K562 (cell line): ENCODE measurements around the gene ARL8A. TPM values are rescaled to one million over a fixed set of nuclear protein-coding genes. Genes with fewer than 3 reads are reported as not detected.

ENCODE experiments used
- ARID1B ChIP-seq: fragments of 450-650 bp; IDR thresholded peaks from 2 replicates; pipeline ENCODE4 v1.6.1; 2016; ENCODE audit warnings: antibody characterized with exemption, mild to moderate bottlenecking, inconsistent platforms
- GABPA ChIP-seq: fragments of 200-800 bp; sonication (Bioruptor generic); conservative IDR thresholded peaks from 2 replicates; pipeline ENCODE4 v1.6.1; 2016; ENCODE audit warnings: low read depth, missing genetic modification characterization, missing compliant biosample characterization
- GATAD2A ChIP-seq: fragments of 450-650 bp; IDR thresholded peaks from 2 replicates; pipeline ENCODE4 v1.6.1; 2017
- KDM5B ChIP-seq: fragments of 200-600 bp; sonication (generic); IDR thresholded peaks from 2 replicates; pipeline ENCODE4 v1.6.1; 2012; ENCODE audit warnings: low read depth, mild to moderate bottlenecking, moderate library complexity, low read length, control low read depth, inconsistent platforms; ENCODE audit not compliant: insufficient replicate concordance
- NONO ChIP-seq, 2 experiments: fragments of 200-400 bp in 1 of 2; fragments of 450-650 bp in 1 of 2; formaldehyde crosslinking in 1 of 2; IDR thresholded peaks; 2 replicates each; pipeline ENCODE4 v1.6.1; 2017; ENCODE audit warnings: low read depth in 2 of 2, mild to moderate bottlenecking in 2 of 2, moderate library complexity in 2 of 2, low read length in 1 of 2
- RBFOX2 ChIP-seq: fragments of 200-400 bp; formaldehyde crosslinking; IDR thresholded peaks from 2 replicates; pipeline ENCODE4 v1.6.1; 2017; ENCODE audit warnings: low read depth, mild to moderate bottlenecking, low read length, moderate library complexity
- SMAD1 ChIP-seq: fragments of 150-350 bp; IDR thresholded peaks from 2 replicates; pipeline ENCODE4 v1.6.1; 2014; ENCODE audit warnings: low read length, low read depth; ENCODE audit not compliant: partially characterized antibody
- SUPT5H ChIP-seq: fragments of 450-650 bp; IDR thresholded peaks from 2 replicates; pipeline ENCODE4 v1.6.1; 2016
- TFAP4 ChIP-seq: sonication (generic); formaldehyde crosslinking; IDR thresholded peaks from 2 replicates; pipeline ENCODE4 v1.8.0; 2022; ENCODE audit warnings: missing genetic modification reagents, mild to moderate bottlenecking, moderate library complexity, borderline replicate concordance
- ZNF408 ChIP-seq: fragments of 250-450 bp; sonication (Bioruptor Pico); IDR thresholded peaks from 2 replicates; pipeline ENCODE4 v1.4.0; 2020; ENCODE audit warnings: low read depth, mild to moderate bottlenecking, moderate library complexity
- polyA plus RNA-seq, 8 experiments: library from polyadenylated mRNA; depleted of rRNA in 4 of 8; stranded (reverse) in 5 of 8; unstranded in 3 of 8; fragments of >200 nt; fragmentation: Nextera tagmentation in 2 of 8; fragmentation: Illumina TruSeq in 1 of 8; extraction: Ambion mirVana in 2 of 8; extraction: Trizol in 1 of 8; gene quantifications; 2 replicates each; pipeline versions ENCODE4 v1.2.1 to v1.2.3, GENCODE V29; 2011 to 2014; ENCODE audit warnings: inconsistent platforms in 1 of 8, missing spikeins in 1 of 8
- total RNA-seq, 7 experiments: library from RNA; depleted of rRNA in 6 of 7; stranded (reverse); fragments of >200 nt in 6 of 7; fragmentation: Illumina TruSeq in 2 of 7; extraction: Trizol in 2 of 7; gene quantifications; 2 replicates each; pipeline versions ENCODE4 v1.2.1 to v1.2.3, GENCODE V29; 2011 to 2021; ENCODE audit warnings: low replicate concordance in 1 of 7
- TF ChIP-seq, protein P1 (sequence below), 2 experiments: fragments of 450-650 bp; formaldehyde crosslinking in 1 of 2; IDR thresholded peaks; 2 replicates each; pipeline versions ENCODE4 v1.4.0 to v1.6.1; 2014 to 2020; ENCODE audit warnings: mild to moderate bottlenecking in 2 of 2, borderline replicate concordance in 1 of 2, low read depth in 1 of 2
- TF ChIP-seq, protein P2 (sequence below): fragments of 450-650 bp; IDR thresholded peaks from 2 replicates; pipeline ENCODE4 v1.6.1; 2018; ENCODE audit warnings: mild to moderate bottlenecking, low read depth; ENCODE audit not compliant: partially characterized antibody

Gene ARL8A
- total and polyA plus RNA-seq, 9 of the 15 experiments (the other 6 are each of a cell fraction or from before 2014, with no cell fraction given): 0.17 to 27.3 (median 15.6) TPM

GRCh38 chr1:202144402-202145067 is at the start of gene ARL8A (continued):
- TF ChIP-seq TFAP4 (CRISPR knock-in tag): peak; percentile 36; the same call in 1 of the 2 replicates
- TF ChIP-seq, protein P1, sequence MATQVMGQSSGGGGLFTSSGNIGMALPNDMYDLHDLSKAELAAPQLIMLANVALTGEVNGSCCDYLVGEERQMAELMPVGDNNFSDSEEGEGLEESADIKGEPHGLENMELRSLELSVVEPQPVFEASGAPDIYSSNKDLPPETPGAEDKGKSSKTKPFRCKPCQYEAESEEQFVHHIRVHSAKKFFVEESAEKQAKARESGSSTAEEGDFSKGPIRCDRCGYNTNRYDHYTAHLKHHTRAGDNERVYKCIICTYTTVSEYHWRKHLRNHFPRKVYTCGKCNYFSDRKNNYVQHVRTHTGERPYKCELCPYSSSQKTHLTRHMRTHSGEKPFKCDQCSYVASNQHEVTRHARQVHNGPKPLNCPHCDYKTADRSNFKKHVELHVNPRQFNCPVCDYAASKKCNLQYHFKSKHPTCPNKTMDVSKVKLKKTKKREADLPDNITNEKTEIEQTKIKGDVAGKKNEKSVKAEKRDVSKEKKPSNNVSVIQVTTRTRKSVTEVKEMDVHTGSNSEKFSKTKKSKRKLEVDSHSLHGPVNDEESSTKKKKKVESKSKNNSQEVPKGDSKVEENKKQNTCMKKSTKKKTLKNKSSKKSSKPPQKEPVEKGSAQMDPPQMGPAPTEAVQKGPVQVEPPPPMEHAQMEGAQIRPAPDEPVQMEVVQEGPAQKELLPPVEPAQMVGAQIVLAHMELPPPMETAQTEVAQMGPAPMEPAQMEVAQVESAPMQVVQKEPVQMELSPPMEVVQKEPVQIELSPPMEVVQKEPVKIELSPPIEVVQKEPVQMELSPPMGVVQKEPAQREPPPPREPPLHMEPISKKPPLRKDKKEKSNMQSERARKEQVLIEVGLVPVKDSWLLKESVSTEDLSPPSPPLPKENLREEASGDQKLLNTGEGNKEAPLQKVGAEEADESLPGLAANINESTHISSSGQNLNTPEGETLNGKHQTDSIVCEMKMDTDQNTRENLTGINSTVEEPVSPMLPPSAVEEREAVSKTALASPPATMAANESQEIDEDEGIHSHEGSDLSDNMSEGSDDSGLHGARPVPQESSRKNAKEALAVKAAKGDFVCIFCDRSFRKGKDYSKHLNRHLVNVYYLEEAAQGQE (IDR thresholded peaks at IDR 0.05; ENCODE audit: borderline replicate concordance): no peak
- TF ChIP-seq, protein P1 (CRISPR knock-in tag; IDR thresholded peaks at IDR 0.05; ENCODE audit: low read depth): 0 out of 2 replicates have a peak, but pooled peaks have one; percentile 54
- peak; percentile 20 for TF ChIP-seq SMAD1
- peak; percentile 55 for TF ChIP-seq KDM5B
- TF ChIP-seq SUPT5H: peak; percentile 19; the same call in 1 of the 2 replicates
- TF ChIP-seq ZNF408: no peak
- peak; percentile 86 for TF ChIP-seq GATAD2A
- TF ChIP-seq RBFOX2: peak; percentile 69
- peak in 1 of 2 experiments; percentile 75; a peak in 1 of 4 replicates for TF ChIP-seq NONO (IDR thresholded peaks at IDR 0.05; ENCODE audit: low read depth in 2 of 2, low read length in 1 of 2)
- TF ChIP-seq GABPA: peak; percentile 26
- TF ChIP-seq, protein P2, sequence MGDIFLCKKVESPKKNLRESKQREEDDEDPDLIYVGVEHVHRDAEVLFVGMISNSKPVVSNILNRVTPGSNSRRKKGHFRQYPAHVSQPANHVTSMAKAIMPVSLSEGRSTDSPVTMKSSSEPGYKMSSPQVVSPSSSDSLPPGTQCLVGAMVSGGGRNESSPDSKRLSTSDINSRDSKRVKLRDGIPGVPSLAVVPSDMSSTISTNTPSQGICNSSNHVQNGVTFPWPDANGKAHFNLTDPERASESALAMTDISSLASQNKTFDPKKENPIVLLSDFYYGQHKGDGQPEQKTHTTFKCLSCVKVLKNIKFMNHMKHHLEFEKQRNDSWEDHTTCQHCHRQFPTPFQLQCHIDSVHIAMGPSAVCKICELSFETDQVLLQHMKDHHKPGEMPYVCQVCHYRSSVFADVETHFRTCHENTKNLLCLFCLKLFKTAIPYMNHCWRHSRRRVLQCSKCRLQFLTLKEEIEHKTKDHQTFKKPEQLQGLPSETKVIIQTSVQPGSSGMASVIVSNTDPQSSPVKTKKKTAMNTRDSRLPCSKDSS: no peak
- TF ChIP-seq ARID1B: 0 out of 2 replicates have a peak, but pooled peaks have one; percentile 11
